ENCODE measurements around the gene SERPINA1.
"Not testable (repeated sequence)": the region's sequence is repeated elsewhere in the genome, so short reads cannot be mapped to it uniquely, and the experiment has no call there.

The SERPINA1 gene

GRCh38 chr14:94376976-94377865 is 11.2 kb downstream of the SERPINA1 start:
- ATAC-seq (replicated peaks): no peak
- H3K4me3 Mint-ChIP-seq: no peak overlapping the region
- peaks cover 33 to 72% of the 10 kb centered on the region in 2 donors for H3K27me3 Mint-ChIP-seq
- no peaks in the 10 kb centered on the region for H3K9me3 Mint-ChIP-seq
- no peaks in the 10 kb centered on the region for H3K4me1 Mint-ChIP-seq (ENCODE audit: low read depth in 2 of 2)
- peak overlapping the region in 1 of 2 donors; percentile 80 for H3K27ac Mint-ChIP-seq
- DNase-seq: no peak
- H3K36me3 Mint-ChIP-seq (ENCODE audit: insufficient read depth): peaks cover 2% of the 10 kb centered on the region

- Mint-ChIP-seq H3K27ac (no peak overlapping the region), H3K27me3 (peaks cover 37 to 77% of the 10 kb centered on the region in 2 donors), H3K4me3 (no peak overlapping the region), H3K4me1 (ENCODE audit: low read depth in 2 of 2) (no peaks in the 10 kb centered on the region), H3K9me3 (no peaks in the 10 kb centered on the region), H3K36me3 (ENCODE audit: insufficient read depth) (peaks cover 2% of the 10 kb centered on the region)
- DNase-seq: no peak
- no peak for ATAC-seq (replicated peaks)
These were observed 12.1 kb downstream of the SERPINA1 start for GRCh38 chr14:94376108-94376975.

GRCh38 chr14:94375552-94376107 is 12.8 kb downstream of the SERPINA1 start:
- H3K4me3 Mint-ChIP-seq: no peak overlapping the region
- H3K27ac Mint-ChIP-seq: no peak overlapping the region
- DNase-seq (no peak), ATAC-seq (replicated peaks) (no peak)
- peaks cover 41 to 74% of the 10 kb centered on the region in 2 donors for H3K27me3 Mint-ChIP-seq
- H3K4me1 Mint-ChIP-seq (ENCODE audit: low read depth in 2 of 2): no peaks in the 10 kb centered on the region
- H3K9me3 Mint-ChIP-seq: no peaks in the 10 kb centered on the region
- peaks cover 2% of the 10 kb centered on the region for H3K36me3 Mint-ChIP-seq (ENCODE audit: insufficient read depth)

GRCh38 chr14:94374749-94375260 is 13.6 kb downstream of the SERPINA1 start:
- ATAC-seq (replicated peaks): no peak
- Mint-ChIP-seq H3K27ac (no peak overlapping the region), H3K9me3 (no peaks in the 10 kb centered on the region), H3K4me3 (no peak overlapping the region), H3K36me3 (ENCODE audit: insufficient read depth) (peaks cover 2% of the 10 kb centered on the region), H3K27me3 (peaks cover 40 to 69% of the 10 kb centered on the region in 2 donors), H3K4me1 (ENCODE audit: low read depth in 2 of 2) (no peaks in the 10 kb centered on the region)
- DNase-seq: no peak

- DNase-seq (no peak), ATAC-seq (replicated peaks) (no peak)
- Mint-ChIP-seq H3K27me3 (peaks cover 34 to 64% of the 10 kb centered on the region in 2 donors), H3K36me3 (ENCODE audit: insufficient read depth) (peaks cover 2% of the 10 kb centered on the region), H3K9me3 (no peaks in the 10 kb centered on the region), H3K4me3 (no peak overlapping the region), H3K27ac (no peak overlapping the region), H3K4me1 (ENCODE audit: low read depth in 2 of 2) (no peaks in the 10 kb centered on the region)
These were observed 14.3 kb downstream of the SERPINA1 start for GRCh38 chr14:94374116-94374515.

GRCh38 chr14:94373708-94374107 is 14.7 kb downstream of the SERPINA1 start:
- no peak for ATAC-seq (replicated peaks)
- DNase-seq: no peak
- peaks cover 2% of the 10 kb centered on the region for H3K36me3 Mint-ChIP-seq (ENCODE audit: insufficient read depth)
- H3K27ac Mint-ChIP-seq: no peak overlapping the region
- no peak overlapping the region for H3K4me3 Mint-ChIP-seq
- peaks cover 34 to 64% of the 10 kb centered on the region in 2 donors for H3K27me3 Mint-ChIP-seq
- no peaks in the 10 kb centered on the region for H3K4me1 Mint-ChIP-seq (ENCODE audit: low read depth in 2 of 2)
- H3K9me3 Mint-ChIP-seq: no peaks in the 10 kb centered on the region

- H3K4me3 Mint-ChIP-seq: no peak overlapping the region
- H3K27me3 Mint-ChIP-seq: peaks cover 29 to 60% of the 10 kb centered on the region in 2 donors
- no peak overlapping the region for H3K27ac Mint-ChIP-seq
- DNase-seq (no peak), ATAC-seq (replicated peaks) (no peak)
- no peaks in the 10 kb centered on the region for H3K4me1 Mint-ChIP-seq (ENCODE audit: low read depth in 2 of 2)
- no peaks in the 10 kb centered on the region for H3K9me3 Mint-ChIP-seq
- no peaks in the 10 kb centered on the region for H3K36me3 Mint-ChIP-seq (ENCODE audit: insufficient read depth)
These were observed 16.3 kb downstream of the SERPINA1 start for GRCh38 chr14:94372021-94372605.

- no peak overlapping the region for H3K27ac Mint-ChIP-seq
- H3K36me3 Mint-ChIP-seq (ENCODE audit: insufficient read depth): no peaks in the 10 kb centered on the region
- peaks cover 18 to 45% of the 10 kb centered on the region in 2 donors for H3K27me3 Mint-ChIP-seq
- no peak overlapping the region for H3K4me3 Mint-ChIP-seq
- DNase-seq (no peak), ATAC-seq (replicated peaks) (no peak)
- no peaks in the 10 kb centered on the region for H3K4me1 Mint-ChIP-seq (ENCODE audit: low read depth in 2 of 2)
- H3K9me3 Mint-ChIP-seq: no peaks in the 10 kb centered on the region
These were observed 17.9 kb downstream of the SERPINA1 start for GRCh38 chr14:94370524-94370910.

GRCh38 chr14:94369766-94370523 is 18.5 kb downstream of the SERPINA1 start:
- not testable (repeated sequence) for ATAC-seq (replicated peaks); H3K4me3 Mint-ChIP-seq; H3K9me3 Mint-ChIP-seq; H3K36me3 Mint-ChIP-seq (ENCODE audit: insufficient read depth); H3K27ac Mint-ChIP-seq; H3K4me1 Mint-ChIP-seq (ENCODE audit: low read depth in 2 of 2); DNase-seq
- peaks cover 18 to 39% of the 10 kb centered on the region in 2 donors for H3K27me3 Mint-ChIP-seq

GRCh38 chr14:94368956-94369355 is 19.4 kb downstream of the SERPINA1 start:
- H3K27me3 Mint-ChIP-seq: peaks cover 18 to 37% of the 10 kb centered on the region in 2 donors
- H3K9me3 Mint-ChIP-seq: no peaks in the 10 kb centered on the region
- ATAC-seq (replicated peaks): no peak
- H3K27ac Mint-ChIP-seq: no peak overlapping the region
- no peaks in the 10 kb centered on the region for H3K36me3 Mint-ChIP-seq (ENCODE audit: insufficient read depth)
- H3K4me3 Mint-ChIP-seq: no peak overlapping the region
- no peaks in the 10 kb centered on the region for H3K4me1 Mint-ChIP-seq (ENCODE audit: low read depth in 2 of 2)
- no peak for DNase-seq

GRCh38 chr14:94368243-94368590 is 20.2 kb downstream of the SERPINA1 start:
- peaks cover 18 to 38% of the 10 kb centered on the region in 2 donors for H3K27me3 Mint-ChIP-seq
- no peak for DNase-seq
- H3K4me3 Mint-ChIP-seq: no peak overlapping the region
- ATAC-seq (replicated peaks): no peak
- no peaks in the 10 kb centered on the region for H3K9me3 Mint-ChIP-seq
- no peak overlapping the region for H3K27ac Mint-ChIP-seq
- H3K36me3 Mint-ChIP-seq (ENCODE audit: insufficient read depth): no peaks in the 10 kb centered on the region
- no peaks in the 10 kb centered on the region for H3K4me1 Mint-ChIP-seq (ENCODE audit: low read depth in 2 of 2)

- Mint-ChIP-seq H3K9me3 (no peaks in the 10 kb centered on the region), H3K27ac (no peak overlapping the region), H3K27me3 (peaks cover 22 to 40% of the 10 kb centered on the region in 2 donors), H3K4me1 (ENCODE audit: low read depth in 2 of 2) (no peaks in the 10 kb centered on the region), H3K36me3 (ENCODE audit: insufficient read depth) (no peaks in the 10 kb centered on the region), H3K4me3 (no peak overlapping the region)
- ATAC-seq (replicated peaks): no peak
- DNase-seq: no peak
These were observed 20.8 kb downstream of the SERPINA1 start for GRCh38 chr14:94367347-94368242.

All from effector memory CD8-positive, alpha-beta T cell (primary cell).